ENCODE measurements around the gene CKS1B.

CKS1B gene

DNA sequence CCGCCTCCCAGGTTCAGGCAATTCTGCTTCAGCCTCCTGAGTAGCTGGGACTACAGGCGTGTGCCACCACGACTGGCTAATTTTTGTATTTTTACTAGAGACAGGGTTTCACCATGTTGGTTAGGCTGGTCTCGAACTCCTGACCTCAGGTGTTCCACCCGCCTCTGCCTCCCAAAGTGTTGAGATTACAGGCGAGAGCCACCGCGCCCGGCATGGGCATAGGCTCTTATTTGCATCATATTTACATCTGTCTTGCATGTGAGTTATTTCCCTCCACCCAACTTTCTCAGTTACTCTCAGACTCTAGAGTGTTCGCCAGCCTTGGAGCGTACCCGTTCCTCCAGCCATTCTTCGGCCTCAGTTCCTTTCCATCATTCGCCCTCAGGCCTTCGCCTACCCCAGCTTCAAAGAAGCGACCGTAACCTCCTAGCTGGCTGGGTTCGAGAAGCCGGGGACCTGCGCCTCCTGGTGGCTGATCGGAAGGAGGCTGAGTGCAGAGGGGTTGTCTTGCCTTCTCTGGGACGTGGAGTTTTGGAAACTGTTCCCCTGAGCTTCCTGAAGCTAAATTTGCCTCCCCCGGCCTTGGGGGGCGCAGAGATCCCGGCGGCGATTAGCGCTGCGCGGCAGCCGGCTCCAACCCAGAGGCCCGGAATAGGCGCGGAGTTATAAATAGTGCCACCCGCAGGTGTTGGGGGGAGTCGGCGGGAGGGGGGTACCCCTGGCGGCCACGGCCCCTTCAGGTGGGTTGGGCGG is 24.5 kb downstream of the CKS1B start:
- H3K4me2 ChIP-seq (ENCODE audit: low read length, poor library complexity, severe bottlenecking), result peak overlapping the region; percentile 95
- no peaks in the 10 kb centered on the region for H3K9me3 ChIP-seq (ENCODE audit: control insufficient read depth, low read length)
- H3K23ac ChIP-seq (ENCODE audit: low read length in 2 of 2), result no peak overlapping the region
- DNase-seq, result peak; percentile 62
- no peaks in the 10 kb centered on the region for H3K36me3 ChIP-seq (ENCODE audit: control insufficient read depth in 1 of 2, insufficient read depth in 2 of 2, low read depth in 1 of 2, low read length in 2 of 2)
- H4K91ac ChIP-seq (ENCODE audit: low read length), result no peak overlapping the region
- peaks cover 7% of the 10 kb centered on the region for H3K79me1 ChIP-seq (replicated peaks; ENCODE audit: low read length, poor library complexity, severe bottlenecking)
- WGBS, result 33% methylated on average over 26 of the region's 40 CpGs
- no peak overlapping the region for H2BK5ac ChIP-seq (ENCODE audit: low read depth, low read length, poor library complexity, severe bottlenecking)
- no peak overlapping the region for H2AK5ac ChIP-seq (ENCODE audit: low read length, severe bottlenecking)
- H3K27me3 ChIP-seq (ENCODE audit: control insufficient read depth in 1 of 2, insufficient read depth in 1 of 2, low read length in 2 of 2), result no peaks in the 10 kb centered on the region
- H3K4ac ChIP-seq (ENCODE audit: low read depth in 1 of 2, low read length in 2 of 2), result no peak overlapping the region
- H3K4me1 ChIP-seq (ENCODE audit: control insufficient read depth, insufficient read depth, low read depth, low read length), result peaks cover 20% of the 10 kb centered on the region
- peak overlapping the region in 1 of 2 experiments; percentile 63 for H3K4me3 ChIP-seq (ENCODE audit: insufficient read depth in 1 of 2, low read depth in 1 of 2, low read length in 2 of 2)
- H2BK12ac ChIP-seq (ENCODE audit: low read length in 2 of 2), result peak overlapping the region in 1 of 2 experiments; percentile 37
- no peak overlapping the region for H3K14ac ChIP-seq (ENCODE audit: low read length in 2 of 2)
- H4K8ac ChIP-seq (ENCODE audit: low read length), result peak overlapping the region; percentile 27
- H3K9ac ChIP-seq (ENCODE audit: low read length), result peak overlapping the region; percentile 66
- peak overlapping the region in 1 of 2 experiments; percentile 49 for H3K18ac ChIP-seq (ENCODE audit: low read depth in 1 of 2, low read length in 2 of 2)
- H2BK15ac ChIP-seq (ENCODE audit: low read depth, poor library complexity, severe bottlenecking), result no peak overlapping the region
- no peak overlapping the region for H2AFZ ChIP-seq (ENCODE audit: low read depth, low read length)
- no peak overlapping the region for H3K27ac ChIP-seq (ENCODE audit: low read length, poor library complexity, severe bottlenecking)
- peak overlapping the region; percentile 76 for H2BK120ac ChIP-seq (ENCODE audit: low read depth, low read length)

DNA sequence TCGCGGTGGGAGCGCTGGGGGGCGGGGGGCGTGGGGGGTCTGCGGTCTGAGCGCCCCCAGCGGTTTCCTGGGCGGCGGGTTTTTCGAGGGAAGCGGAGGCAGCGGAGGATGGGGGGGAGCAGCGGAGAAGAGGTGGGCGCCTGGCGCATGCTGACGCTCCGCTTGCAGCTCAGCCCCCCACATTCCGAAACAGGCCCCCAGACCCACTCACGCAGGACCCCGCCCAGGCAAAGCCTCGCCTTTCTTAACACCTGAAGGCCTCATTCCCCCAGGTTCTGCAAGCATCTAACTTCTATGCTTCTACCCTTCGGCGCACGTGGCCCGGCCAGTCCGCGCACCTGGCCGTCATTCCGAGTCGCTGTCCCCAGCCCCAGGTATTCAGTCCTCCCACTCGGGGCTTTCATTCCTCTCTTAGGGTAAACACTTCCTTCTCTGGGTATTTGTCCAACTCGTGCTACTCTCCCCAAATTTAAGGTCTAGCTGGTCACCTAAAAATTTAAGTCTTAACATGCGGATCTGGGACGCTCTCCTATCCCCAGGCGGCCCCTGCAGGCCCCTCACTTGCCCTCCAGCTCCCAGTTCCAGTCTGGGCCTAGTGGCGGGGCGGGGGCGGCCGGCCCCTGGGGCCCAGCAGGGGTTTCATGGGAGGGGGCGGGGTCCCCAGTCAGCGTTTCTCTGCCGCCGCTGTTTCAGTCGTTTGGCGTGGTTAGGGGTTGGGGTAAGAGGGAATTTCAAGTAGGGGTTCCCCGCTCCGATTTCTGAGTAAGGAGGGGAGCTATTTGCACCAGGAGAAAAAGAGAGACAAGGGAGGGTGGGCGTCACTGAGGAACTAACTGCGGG is 25.3 kb downstream of the CKS1B start:
- Histone ChIP-seq H4K8ac (ENCODE audit: low read length) (peak overlapping the region; percentile 27), H2AFZ (ENCODE audit: low read depth, low read length) (no peak overlapping the region), H3K79me1 (replicated peaks; ENCODE audit: low read length, poor library complexity, severe bottlenecking) (peaks cover 7% of the 10 kb centered on the region), H4K91ac (ENCODE audit: low read length) (peak overlapping the region; percentile 77), H3K18ac (ENCODE audit: low read depth in 1 of 2, low read length in 2 of 2) (peak overlapping the region; percentile 64 to 88), H3K14ac (ENCODE audit: low read length in 2 of 2) (no peak overlapping the region), H3K4me3 (ENCODE audit: insufficient read depth in 1 of 2, low read depth in 1 of 2, low read length in 2 of 2) (peak overlapping the region; percentile 45 to 82), H3K27ac (ENCODE audit: low read length, poor library complexity, severe bottlenecking) (peak overlapping the region; percentile 97), H3K9ac (ENCODE audit: low read length) (peak overlapping the region; percentile 82), H3K36me3 (ENCODE audit: control insufficient read depth in 1 of 2, insufficient read depth in 2 of 2, low read depth in 1 of 2, low read length in 2 of 2) (no peaks in the 10 kb centered on the region), H2AK5ac (ENCODE audit: low read length, severe bottlenecking) (no peak overlapping the region), H2BK15ac (ENCODE audit: low read depth, poor library complexity, severe bottlenecking) (peak overlapping the region; percentile 85), H3K4me1 (ENCODE audit: control insufficient read depth, insufficient read depth, low read depth, low read length) (peaks cover 26% of the 10 kb centered on the region), H3K4ac (ENCODE audit: low read depth in 1 of 2, low read length in 2 of 2) (peak overlapping the region; percentile 46 to 92), H3K23ac (ENCODE audit: low read length in 2 of 2) (peak overlapping the region in 1 of 2 experiments; percentile 88), H2BK5ac (ENCODE audit: low read depth, low read length, poor library complexity, severe bottlenecking) (peak overlapping the region; percentile 75), H2BK12ac (ENCODE audit: low read length in 2 of 2) (peak overlapping the region in 1 of 2 experiments; percentile 97), H2BK120ac (ENCODE audit: low read depth, low read length) (peak overlapping the region; percentile 76), H3K9me3 (ENCODE audit: control insufficient read depth, low read length) (no peaks in the 10 kb centered on the region), H3K27me3 (ENCODE audit: control insufficient read depth in 1 of 2, insufficient read depth in 1 of 2, low read length in 2 of 2) (no peaks in the 10 kb centered on the region), H3K4me2 (ENCODE audit: low read length, poor library complexity, severe bottlenecking) (peak overlapping the region; percentile 95)
- peak; percentile 44 for DNase-seq
- under 1% methylated on average over 36 of the region's 50 CpGs for WGBS

GRCh38 chr1:155000411-155000725 is 25.9 kb downstream of the CKS1B start:
- Histone ChIP-seq H2BK120ac (ENCODE audit: low read depth, low read length) (peak overlapping the region; percentile 23), H3K4ac (ENCODE audit: low read depth in 1 of 2, low read length in 2 of 2) (peak overlapping the region in 1 of 2 experiments; percentile 92), H2AK5ac (ENCODE audit: low read length, severe bottlenecking) (no peak overlapping the region), H3K4me2 (ENCODE audit: low read length, poor library complexity, severe bottlenecking) (peak overlapping the region; percentile 95), H2BK5ac (ENCODE audit: low read depth, low read length, poor library complexity, severe bottlenecking) (no peak overlapping the region), H3K27me3 (ENCODE audit: control insufficient read depth in 1 of 2, insufficient read depth in 1 of 2, low read length in 2 of 2) (no peaks in the 10 kb centered on the region), H2BK12ac (ENCODE audit: low read length in 2 of 2) (peak overlapping the region in 1 of 2 experiments; percentile 97), H3K23ac (ENCODE audit: low read length in 2 of 2) (peak overlapping the region in 1 of 2 experiments; percentile 75), H4K8ac (ENCODE audit: low read length) (peak overlapping the region; percentile 94), H2AFZ (ENCODE audit: low read depth, low read length) (no peak overlapping the region), H3K9ac (ENCODE audit: low read length) (peak overlapping the region; percentile 88), H3K27ac (ENCODE audit: low read length, poor library complexity, severe bottlenecking) (peak overlapping the region; percentile 97), H3K9me3 (ENCODE audit: control insufficient read depth, low read length) (no peaks in the 10 kb centered on the region), H2BK15ac (ENCODE audit: low read depth, poor library complexity, severe bottlenecking) (peak overlapping the region; percentile 73), H4K91ac (ENCODE audit: low read length) (peak overlapping the region; percentile 77), H3K18ac (ENCODE audit: low read depth in 1 of 2, low read length in 2 of 2) (peak overlapping the region; percentile 1 to 88), H3K36me3 (ENCODE audit: control insufficient read depth in 1 of 2, insufficient read depth in 2 of 2, low read depth in 1 of 2, low read length in 2 of 2) (no peaks in the 10 kb centered on the region), H3K14ac (ENCODE audit: low read length in 2 of 2) (no peak overlapping the region), H3K4me3 (ENCODE audit: insufficient read depth in 1 of 2, low read depth in 1 of 2, low read length in 2 of 2) (peak overlapping the region; percentile 74 to 87), H3K79me1 (replicated peaks; ENCODE audit: low read length, poor library complexity, severe bottlenecking) (peaks cover 7% of the 10 kb centered on the region), H3K4me1 (ENCODE audit: control insufficient read depth, insufficient read depth, low read depth, low read length) (peaks cover 30% of the 10 kb centered on the region)
- DNase-seq, result no peak
- 8% methylated on average over 2 of the region's 13 CpGs for WGBS
